Spleen (tissue), 11 donors: ENCODE data around the gene MLKL. TPM values are rescaled to one million over a fixed set of nuclear protein-coding genes. Genes with fewer than 3 reads are reported as not detected.

Source experiments
- DNase-seq: peaks from one replicate; pipeline ENCODE4 v3.0.0-alpha.2; 2020
- H3K27ac ChIP-seq, 8 donors: fragments of 200-600 bp; sonication (generic) in 7 of 8; 1 replicate in 4 of 8; 2 replicates in 4 of 8; pipeline versions ENCODE4 v1.5.0 to v1.8.0; 2016 to 2021; ENCODE audit warnings: inconsistent platforms in 4 of 8, mild to moderate bottlenecking in 4 of 8, moderate library complexity in 1 of 8
- H3K27me3 ChIP-seq, 7 donors: fragments of 200-600 bp; sonication (generic) in 6 of 7; replicated peaks in 1 of 7; 1 replicate in 4 of 7; 2 replicates in 3 of 7; pipeline versions ENCODE4 v1.5.0 to v1.8.0; 2016 to 2021; ENCODE audit warnings: inconsistent platforms in 3 of 7, mild to moderate bottlenecking in 1 of 7
- H3K36me3 ChIP-seq, 6 donors: fragments of 200-600 bp; sonication (generic) in 5 of 6; 1 replicate in 4 of 6; 2 replicates in 2 of 6; pipeline versions ENCODE4 v1.5.0 to v1.8.0; 2016 to 2021; ENCODE audit warnings: inconsistent platforms in 2 of 6
- H3K4me1 ChIP-seq, 6 donors: fragments of 200-600 bp; sonication (generic) in 5 of 6; 1 replicate in 3 of 6; 2 replicates in 3 of 6; pipeline versions ENCODE4 v1.5.0 to v1.8.0; 2016 to 2021; ENCODE audit warnings: inconsistent platforms in 3 of 6
- H3K4me3 ChIP-seq, 8 donors: fragments of 200-600 bp; sonication (generic) in 7 of 8; 1 replicate in 4 of 8; 2 replicates in 4 of 8; pipeline versions ENCODE4 v1.5.0 to v1.8.0; 2016 to 2021; ENCODE audit warnings: inconsistent platforms in 4 of 8, mild to moderate bottlenecking in 4 of 8, moderate library complexity in 2 of 8
- H3K9me3 ChIP-seq, 8 donors: fragments of 200-600 bp; sonication (generic) in 7 of 8; 1 replicate in 4 of 8; 2 replicates in 4 of 8; pipeline versions ENCODE4 v1.5.0 to v1.8.0; 2016 to 2021; ENCODE audit warnings: inconsistent platforms in 4 of 8
- CTCF ChIP-seq, 11 experiments: fragments of 200-600 bp in 7 of 11; fragments of 450-650 bp in 4 of 11; sonication (generic) in 4 of 11; IDR thresholded peaks in 8 of 11; conservative IDR thresholded peaks in 3 of 11; 1 replicate in 7 of 11; 2 replicates in 4 of 11; pipeline versions ENCODE4 v1.4.0 to v1.8.0; 2016 to 2021; ENCODE audit warnings: antibody characterized with exemption in 11 of 11, inconsistent platforms in 4 of 11, mild to moderate bottlenecking in 1 of 11
- POLR2A ChIP-seq, 3 donors: fragments of 450-650 bp; IDR thresholded peaks; one replicate each; pipeline ENCODE4 v1.5.1; 2017; ENCODE audit warnings: antibody characterized with exemption in 3 of 3, mild to moderate bottlenecking in 1 of 3
- POLR2AphosphoS5 ChIP-seq, 3 donors: sonication (generic); formaldehyde crosslinking; IDR thresholded peaks; one replicate each; pipeline ENCODE4 v1.5.1; 2017; ENCODE audit warnings: antibody characterized with exemption in 3 of 3
- WGBS, 5 donors: extraction: QIAGEN DNeasy Blood & Tissue Kit in 3 of 5; methylation state at CpG; one replicate each; pipeline versions ENCODE4 v1.1.5 to v1.1.7; 2013 to 2018; 5-methylcytosine and 5-hydroxymethylcytosine counted together
- intact Hi-C: fragments of 100-400 bp; cut with DNase I; formaldehyde crosslinking; loops from one replicate; pipeline ENCODE4 v1.15.0; 2023; ENCODE audit warnings: low total_unique reads
- polyA plus RNA-seq, 3 donors: library from polyadenylated mRNA; stranded (reverse); fragments of 200-250 nt; gene quantifications; one replicate each; pipeline ENCODE4 v1.2.1, GENCODE V29; 2013
- total RNA-seq, 7 donors: library from RNA; depleted of rRNA in 3 of 7; stranded (reverse); fragments of >200 nt in 3 of 7; fragmentation: NEBNext Ultra II Directional in 4 of 7; extraction: Animal tissue kit (Norgen Biotek cat#: 25700) in 4 of 7; gene quantifications; one replicate each; pipeline versions ENCODE4 v1.1.0 to v1.2.1, GENCODE V29; 2016 to 2021
- donor health status: healthy with polysubstance abuse.
- donor health status: DM: no; HTN: no; CAD: no; lungs with moderate emphysema.
- donor health status: DM: no; HTN: no; CAD: no.
- donor health status: Bipolar disorder and iron deficiency.
- donor health status: healthy.
- donor health status: DM: no; HTN: no; CAD: no.
- donor health status: DM: yes; HTN: yes; CAD: no.

MLKL gene
- total and polyA plus RNA-seq, 10 donors, result 21.4 to 69.6 (median 50.5) TPM

GRCh38 chr16:74720579-74720978 is 19.9 kb upstream of the MLKL start:
- Histone ChIP-seq H3K4me3 (no peak overlapping the region), H3K27me3 (peaks cover 0 to 16% (median 0%) of the 10 kb centered on the region in 7 donors), H3K27ac (no peak overlapping the region), H3K9me3 (no peaks in the 10 kb centered on the region), H3K36me3 (no peaks in the 10 kb centered on the region), H3K4me1 (no peaks in the 10 kb centered on the region)
- intact Hi-C loops, result no loop called here
- 66 to 82% (median 72%) methylated on average over 5 of the region's 5 CpGs for WGBS, 5 donors
- DNase-seq, result no peak
- TF ChIP-seq POLR2AphosphoS5 (IDR thresholded peaks at IDR 0.05), result no peak
- TF ChIP-seq POLR2A (IDR thresholded peaks at IDR 0.05), result no peak
- no peak for TF ChIP-seq CTCF (IDR thresholded peaks at IDR 0.05 in 8 of 11, conservative IDR thresholded peaks at IDR 0.05 in 3 of 11)

GRCh38 chr16:74718741-74719610 is 18.3 kb upstream of the MLKL start:
- Histone ChIP-seq H3K4me3 (no peak overlapping the region), H3K9me3 (no peaks in the 10 kb centered on the region), H3K27ac (no peak overlapping the region), H3K27me3 (peaks cover 0 to 3% (median 0%) of the 10 kb centered on the region in 7 donors), H3K36me3 (no peaks in the 10 kb centered on the region), H3K4me1 (no peaks in the 10 kb centered on the region)
- DNase-seq, result peak; percentile 66
- TF ChIP-seq POLR2A (IDR thresholded peaks at IDR 0.05) (no peak), CTCF (IDR thresholded peaks at IDR 0.05 in 8 of 11, conservative IDR thresholded peaks at IDR 0.05 in 3 of 11) (no peak), POLR2AphosphoS5 (IDR thresholded peaks at IDR 0.05) (no peak)
- WGBS, 5 donors, result 83 to 95% (median 89%) methylated on average over 21 to 27 of the region's 27 CpGs
- intact Hi-C loops, result no loop called here

- Histone ChIP-seq H3K27me3 (no peaks in the 10 kb centered on the region), H3K4me3 (no peak overlapping the region), H3K27ac (no peak overlapping the region), H3K36me3 (no peaks in the 10 kb centered on the region), H3K9me3 (no peaks in the 10 kb centered on the region), H3K4me1 (no peaks in the 10 kb centered on the region)
- WGBS, 5 donors, result 87 to 94% (median 88%) methylated on average over 13 of the region's 13 CpGs
- DNase-seq, result peak; percentile 37
- intact Hi-C loops, result no loop called here
- no peak for TF ChIP-seq POLR2A (IDR thresholded peaks at IDR 0.05)
- no peak for TF ChIP-seq POLR2AphosphoS5 (IDR thresholded peaks at IDR 0.05)
- TF ChIP-seq CTCF (IDR thresholded peaks at IDR 0.05 in 8 of 11, conservative IDR thresholded peaks at IDR 0.05 in 3 of 11), result no peak
These were observed 17.5 kb upstream of the MLKL start for GRCh38 chr16:74718140-74718539.

GRCh38 chr16:74717367-74717766 is 16.7 kb upstream of the MLKL start:
- intact Hi-C loops, result no loop called here
- peak; percentile 41 for DNase-seq
- no peaks in the 10 kb centered on the region for H3K9me3 ChIP-seq
- no peak overlapping the region for H3K27ac ChIP-seq
- no peaks in the 10 kb centered on the region for H3K4me1 ChIP-seq
- WGBS, 5 donors, result 66 to 90% (median 77%) methylated on average over 4 to 7 of the region's 7 CpGs
- H3K4me3 ChIP-seq, result no peak overlapping the region
- H3K27me3 ChIP-seq, result no peaks in the 10 kb centered on the region
- TF ChIP-seq POLR2A (IDR thresholded peaks at IDR 0.05), result no peak
- no peak for TF ChIP-seq CTCF (IDR thresholded peaks at IDR 0.05 in 8 of 11, conservative IDR thresholded peaks at IDR 0.05 in 3 of 11)
- TF ChIP-seq POLR2AphosphoS5 (IDR thresholded peaks at IDR 0.05), result no peak
- no peaks in the 10 kb centered on the region for H3K36me3 ChIP-seq
